Cerebellar nuclear complex (tissue), 1 donor: Measurements from ENCODE around the gene LRRC37A3.
"Not testable (repeated sequence)": the region's sequence is repeated elsewhere in the genome, so short reads cannot be mapped to it uniquely, and the experiment has no call there.

Experiments used
- DNase-seq, 2 experiments: peaks; one replicate each; lab custom pipeline; 2025; lab: John Stamatoyannopoulos, UW

LRRC37A3 gene

GRCh38 chr17:64926430-64926829 lies 7.2 kb upstream of the LRRC37A3 start:
- not testable (repeated sequence) for DNase-seq

DNA sequence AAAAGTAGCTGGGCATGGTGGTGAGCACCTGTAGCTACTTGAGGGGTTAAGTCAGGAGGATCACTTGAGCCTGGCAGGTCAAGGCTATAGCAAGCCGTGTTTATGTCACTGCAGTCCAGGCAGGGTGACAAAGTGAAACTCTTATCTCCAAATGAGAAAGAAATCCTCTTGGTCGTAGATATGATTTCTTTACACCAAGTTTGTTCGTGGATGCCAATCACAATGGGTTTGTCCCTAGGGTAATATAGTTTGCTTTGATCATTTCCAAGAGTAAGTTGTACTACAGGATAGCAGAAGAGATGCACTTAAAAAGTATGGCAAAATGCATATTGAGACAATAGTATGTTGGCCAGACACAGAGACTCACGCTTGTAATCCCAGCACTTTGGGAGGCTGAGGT lies 6.0 kb upstream of the LRRC37A3 start:
- not testable (repeated sequence) for DNase-seq

DNA sequence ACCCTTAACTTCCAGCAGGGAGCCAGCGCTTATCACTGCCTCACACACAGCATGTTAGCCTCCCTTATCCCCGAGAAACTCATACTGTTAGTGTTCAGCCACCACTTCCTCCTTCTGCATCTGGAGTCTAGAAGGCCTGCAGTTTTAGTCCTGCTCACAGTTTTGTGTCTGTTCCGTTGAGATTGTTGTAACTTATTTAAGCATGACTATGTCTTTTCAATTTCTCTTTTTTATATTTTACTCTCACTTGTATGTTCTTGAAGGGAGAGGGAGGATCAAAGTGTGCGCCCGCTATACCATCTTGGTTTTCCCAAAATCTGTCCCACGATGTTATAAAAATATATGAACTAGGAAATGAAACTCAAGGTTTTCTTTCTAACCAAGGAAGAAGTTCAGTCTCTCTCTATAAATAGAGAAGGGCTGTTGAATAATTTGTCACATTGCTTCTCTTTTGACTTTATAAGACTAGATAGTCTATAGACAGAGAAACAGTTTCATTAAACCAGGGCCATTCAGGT lies 3.8 kb upstream of the LRRC37A3 start:
- DNase-seq = not testable (repeated sequence)

GRCh38 chr17:64920419-64921172 lies 1.3 kb upstream of the LRRC37A3 start:
- DNase-seq = no peak

- no peak for DNase-seq
These were observed 744 bp upstream of the LRRC37A3 start for GRCh38 chr17:64920026-64920418.

- DNase-seq = not testable (repeated sequence)
These were observed 413 bp downstream of the LRRC37A3 start for GRCh38 chr17:64918842-64919288.

- not testable (repeated sequence) for DNase-seq
These were observed 1.7 kb downstream of the LRRC37A3 start for GRCh38 chr17:64917540-64917939.

DNA sequence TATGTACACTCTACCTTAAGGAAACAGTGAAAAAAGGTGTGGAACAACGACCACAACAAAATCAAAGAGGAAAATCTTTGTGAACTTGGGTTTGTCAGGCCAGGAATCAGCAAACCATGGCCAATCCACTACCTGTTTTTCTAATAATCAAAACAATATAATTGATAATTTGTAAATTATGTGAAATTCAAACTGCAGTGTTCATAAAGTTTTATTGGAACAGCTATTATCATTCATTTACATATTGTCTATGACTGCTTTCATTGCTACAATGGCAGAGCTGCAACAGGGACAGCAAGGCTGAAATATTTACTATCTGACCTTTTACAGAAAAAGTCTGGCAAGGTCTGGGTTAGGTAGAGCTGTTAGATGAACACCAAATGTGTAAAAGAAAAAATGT lies 4.0 kb downstream of the LRRC37A3 start:
- DNase-seq = not testable (repeated sequence)

- DNase-seq = not testable (repeated sequence)
These were observed 9.1 kb downstream of the LRRC37A3 start for GRCh38 chr17:64910191-64910514.

GRCh38 chr17:64909511-64910190 lies 9.6 kb downstream of the LRRC37A3 start:
- DNase-seq = not testable (repeated sequence)

DNA sequence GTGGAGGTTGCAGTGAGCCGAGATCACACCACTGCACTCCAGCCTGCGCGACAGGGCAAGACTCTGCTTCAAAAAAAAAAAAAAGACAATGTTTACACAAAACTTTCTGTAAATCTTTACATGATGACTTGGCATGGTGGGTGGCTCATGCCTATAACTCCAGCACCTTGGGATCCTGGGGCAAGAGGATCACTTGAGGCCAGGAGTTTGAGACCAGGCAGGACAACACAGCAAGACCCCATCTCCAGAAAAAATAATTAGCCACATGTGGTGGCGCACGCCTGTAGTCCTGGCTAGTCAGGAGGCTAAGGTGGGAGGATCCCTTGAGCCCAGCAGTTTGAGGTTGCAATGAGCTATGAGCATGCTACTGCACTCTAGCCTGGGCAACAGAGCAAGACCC lies 15.2 kb downstream of the LRRC37A3 start:
- not testable (repeated sequence) for DNase-seq

- not testable (repeated sequence) for DNase-seq
These were observed 22.1 kb downstream of the LRRC37A3 start for GRCh38 chr17:64897136-64897535.

- DNase-seq = not testable (repeated sequence)
These were observed 45.1 kb downstream of the LRRC37A3 start for GRCh38 chr17:64874210-64874609.

- not testable (repeated sequence) for DNase-seq
These were observed 71.5 kb downstream of the LRRC37A3 start for GRCh38 chr17:64847504-64848466.

DNA sequence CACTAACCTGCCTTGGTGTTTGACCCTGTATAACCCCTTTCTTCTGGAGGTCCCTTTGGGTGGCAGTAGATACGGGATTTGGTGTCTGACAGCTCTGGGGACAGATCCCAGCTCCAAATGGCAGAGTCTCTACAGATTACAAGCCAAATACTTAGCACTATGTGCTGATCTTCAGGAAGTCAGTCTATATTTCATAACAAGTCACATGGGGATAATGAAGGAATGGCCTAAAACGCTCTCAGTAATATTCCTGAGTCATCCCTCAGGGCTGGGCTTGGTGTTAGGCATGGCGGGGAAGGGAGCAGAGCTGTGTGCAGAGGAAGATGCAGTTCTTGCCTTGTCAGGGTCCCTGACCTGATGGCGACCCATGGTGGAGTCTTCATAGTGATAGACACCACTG lies 72.4 kb downstream of the LRRC37A3 start:
- not testable (repeated sequence) for DNase-seq

DNA sequence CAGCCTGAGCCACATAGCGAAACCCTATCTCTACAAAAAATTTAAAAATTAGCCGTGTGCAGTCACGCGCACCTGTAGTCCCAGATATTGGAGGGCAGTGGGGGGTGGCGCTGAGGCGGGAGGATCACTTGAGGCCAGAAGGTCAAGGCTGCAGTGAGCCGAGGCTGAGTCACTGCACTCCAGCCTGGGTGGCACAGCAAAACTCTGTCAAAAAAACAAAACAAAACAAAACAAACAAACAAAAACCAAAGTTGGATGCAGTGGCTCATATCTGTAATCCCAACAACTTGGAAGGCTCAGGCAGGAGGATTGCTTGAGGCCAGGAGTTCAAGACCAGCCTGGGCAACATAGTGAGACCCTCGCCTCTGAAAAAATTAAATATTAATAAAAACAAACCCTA lies 75.4 kb downstream of the LRRC37A3 start:
- DNase-seq = not testable (repeated sequence)

DNA sequence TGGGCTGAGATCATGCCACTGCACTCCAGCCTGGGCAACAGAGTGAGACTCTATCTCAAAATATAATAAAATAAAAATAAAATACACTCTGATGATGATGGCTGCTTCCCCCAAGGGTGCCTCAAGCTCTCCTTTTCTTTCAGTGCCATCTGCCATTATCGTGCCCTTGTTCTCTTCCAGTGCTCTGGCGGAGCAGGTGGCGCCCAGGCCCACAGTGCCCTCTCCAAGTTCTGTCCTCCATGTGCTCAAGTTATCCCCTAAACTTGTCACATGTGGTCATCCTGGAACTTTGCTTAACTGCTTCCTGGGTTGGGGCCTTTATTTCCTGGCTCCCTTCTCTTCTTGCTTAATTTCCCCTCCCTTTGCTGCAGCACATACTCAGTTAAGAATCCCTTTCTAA lies 76.4 kb downstream of the LRRC37A3 start:
- DNase-seq = not testable (repeated sequence)

GRCh38 chr17:64840960-64841359 lies 78.3 kb downstream of the LRRC37A3 start:
- DNase-seq = not testable (repeated sequence)

GRCh38 chr17:64838513-64838912 lies 80.8 kb downstream of the LRRC37A3 start:
- not testable (repeated sequence) for DNase-seq

DNA sequence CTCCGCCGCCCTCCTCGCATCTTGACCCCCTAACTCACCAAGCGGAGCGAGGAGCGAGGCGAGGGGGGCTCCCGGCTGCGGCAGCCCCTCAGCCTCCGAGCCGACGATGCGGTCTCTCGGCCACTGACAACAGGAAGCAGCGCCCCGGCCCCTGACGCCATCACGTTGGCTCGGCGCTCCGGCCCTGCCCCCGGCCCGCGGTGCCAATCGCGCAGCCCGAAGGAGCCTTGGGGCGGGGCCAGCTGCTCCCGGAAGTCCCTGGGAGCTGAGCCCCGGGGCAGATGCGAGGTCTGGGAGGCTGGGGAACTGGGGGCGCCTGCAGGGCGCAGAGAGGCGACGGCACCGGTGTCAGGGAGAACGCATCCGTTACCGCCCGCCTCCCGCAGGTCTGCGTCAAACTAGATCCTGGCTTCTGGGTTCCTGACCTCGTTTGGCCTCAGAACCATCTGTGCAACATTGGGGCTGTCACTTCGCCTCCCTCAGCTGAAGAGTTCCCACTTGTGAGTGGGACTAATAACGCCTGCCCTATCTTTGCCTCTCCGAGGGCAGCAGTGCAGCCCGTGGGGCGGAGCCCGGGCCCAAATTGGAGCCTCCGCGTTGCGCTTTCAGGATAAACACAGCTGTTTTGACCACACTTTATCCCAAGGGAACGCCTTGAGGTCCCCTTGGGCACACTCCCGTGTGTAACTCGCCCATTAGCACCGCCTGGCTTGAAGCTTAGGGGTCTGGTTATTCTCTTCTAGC lies 82.1 kb downstream of the LRRC37A3 start:
- DNase-seq = peak; percentile 15 to 53

GRCh38 chr17:64836623-64837017 lies 82.7 kb downstream of the LRRC37A3 start:
- not testable (repeated sequence) for DNase-seq
